H9 (cell line): ENCODE results near the gene CREB5. TPM values are rescaled to one million over a fixed set of nuclear protein-coding genes. Genes with fewer than 3 reads are reported as not detected.

ENCODE experiments used
- DNase-seq: peaks from one replicate; pipeline ENCODE4 v3.0.0-alpha.2; 2017
- H2AFZ ChIP-seq: one replicate; pipeline ENCODE4 v1.6.1; 2013; ENCODE audit warnings: mild to moderate bottlenecking, low read length, control low read depth, moderate library complexity
- H2AK5ac ChIP-seq: 2 replicates; pipeline ENCODE4 v1.6.1; 2013; ENCODE audit warnings: low read length, control low read depth, mixed read lengths; ENCODE audit not compliant: insufficient read length
- H2BK120ac ChIP-seq: one replicate; pipeline ENCODE4 v1.6.1; 2013; ENCODE audit warnings: low read depth, mild to moderate bottlenecking, low read length, control low read depth, inconsistent platforms; ENCODE audit not compliant: poor library complexity, severe bottlenecking
- H2BK12ac ChIP-seq: 2 replicates; pipeline ENCODE4 v1.6.1; 2013; ENCODE audit warnings: low read length, control low read depth, mixed read lengths, low read depth; ENCODE audit not compliant: insufficient read length
- H2BK15ac ChIP-seq: 2 replicates; pipeline ENCODE4 v1.6.1; 2013; ENCODE audit warnings: low read depth, low read length, control low read depth
- H2BK20ac ChIP-seq: one replicate; pipeline ENCODE4 v1.6.1; 2013; ENCODE audit warnings: low read depth, mild to moderate bottlenecking, low read length, control low read depth, inconsistent platforms; ENCODE audit not compliant: poor library complexity, severe bottlenecking
- H2BK5ac ChIP-seq: 2 replicates; pipeline ENCODE4 v1.6.1; 2013; ENCODE audit warnings: low read length, control low read depth, mixed read lengths; ENCODE audit not compliant: insufficient read length
- H3K14ac ChIP-seq: 2 replicates; pipeline ENCODE4 v1.6.1; 2013; ENCODE audit warnings: low read length, control low read depth; ENCODE audit not compliant: insufficient read depth
- H3K18ac ChIP-seq: 2 replicates; pipeline ENCODE4 v1.6.1; 2013; ENCODE audit warnings: low read depth, mild to moderate bottlenecking, mixed read lengths, low read length, control low read depth; ENCODE audit not compliant: insufficient read length
- H3K23ac ChIP-seq: 2 replicates; pipeline ENCODE4 v1.6.1; 2013; ENCODE audit warnings: low read length, control low read depth, mixed read lengths, low read depth; ENCODE audit not compliant: insufficient read length
- H3K23me2 ChIP-seq: 2 replicates; pipeline ENCODE4 v1.6.1; 2013; ENCODE audit warnings: low read depth, mild to moderate bottlenecking, mixed read lengths, low read length, control low read depth; ENCODE audit not compliant: insufficient read length, poor library complexity, severe bottlenecking
- H3K27ac ChIP-seq: 2 replicates; pipeline ENCODE4 v1.5.1; 2013; ENCODE audit warnings: low read length, control low read depth, mixed read lengths, low read depth; ENCODE audit not compliant: insufficient read length
- H3K27me3 ChIP-seq: 2 replicates; pipeline ENCODE4 v1.6.1; 2013; ENCODE audit warnings: low read length, control low read depth, inconsistent platforms; ENCODE audit not compliant: insufficient read depth
- H3K4ac ChIP-seq: 2 replicates; pipeline ENCODE4 v1.6.1; 2013; ENCODE audit warnings: low read depth, mild to moderate bottlenecking, control low read depth, inconsistent platforms, low read length, moderate library complexity
- H3K4me1 ChIP-seq: 2 replicates; pipeline ENCODE4 v1.6.1; 2013; ENCODE audit warnings: low read length, control low read depth, inconsistent platforms; ENCODE audit not compliant: insufficient read depth
- H3K4me2 ChIP-seq: 2 replicates; pipeline ENCODE4 v1.6.1; 2013; ENCODE audit warnings: low read length, control low read depth, mixed read lengths; ENCODE audit not compliant: insufficient read length, insufficient read depth
- H3K56ac ChIP-seq: 2 replicates; pipeline ENCODE4 v1.6.1; 2013; ENCODE audit warnings: low read depth, mild to moderate bottlenecking, mixed read lengths, low read length, control low read depth; ENCODE audit not compliant: insufficient read length
- H3K79me1 ChIP-seq: 2 replicates; pipeline ENCODE4 v1.6.1; 2013; ENCODE audit warnings: low read depth, mild to moderate bottlenecking, moderate library complexity, low read length, control low read depth, inconsistent platforms; ENCODE audit not compliant: insufficient read depth, poor library complexity, severe bottlenecking
- H3K79me2 ChIP-seq: 2 replicates; pipeline ENCODE4 v1.6.1; 2013; ENCODE audit warnings: low read length, control low read depth, inconsistent platforms; ENCODE audit not compliant: insufficient read depth
- H3K9ac ChIP-seq: 2 replicates; pipeline ENCODE4 v1.6.1; 2013; ENCODE audit warnings: low read length, control low read depth, mixed read lengths; ENCODE audit not compliant: insufficient read length; ENCODE audit errors: extremely low read depth
- H3K9me3 ChIP-seq: one replicate; pipeline ENCODE4 v1.6.1; 2013; ENCODE audit warnings: low read depth, low read length, inconsistent platforms; ENCODE audit not compliant: control insufficient read depth
- H3T11ph ChIP-seq: one replicate; pipeline ENCODE4 v1.6.1; 2013; ENCODE audit warnings: mild to moderate bottlenecking, low read length, control low read depth, inconsistent platforms
- H4K20me1 ChIP-seq: one replicate; pipeline ENCODE4 v1.6.1; 2013; ENCODE audit not compliant: control insufficient read depth, insufficient read length, insufficient read depth
- H4K5ac ChIP-seq: 2 replicates; pipeline ENCODE4 v1.6.1; 2013; ENCODE audit warnings: low read depth, mild to moderate bottlenecking, mixed read lengths, low read length, control low read depth; ENCODE audit not compliant: insufficient read length
- H4K8ac ChIP-seq: replicated peaks from 2 replicates; pipeline ENCODE4 v1.6.1; 2013; ENCODE audit warnings: low read length, control low read depth, mixed read lengths, low read depth; ENCODE audit not compliant: insufficient read length
- H4K91ac ChIP-seq: 2 replicates; pipeline ENCODE4 v1.6.1; 2013; ENCODE audit warnings: low read depth, mild to moderate bottlenecking, moderate library complexity, mixed read lengths, low read length, control low read depth; ENCODE audit not compliant: insufficient read length
- H3K27ac Mint-ChIP-seq, 3 experiments: 2 replicates in 2 of 3; 3 replicates in 1 of 3; pipeline ENCODE4 v1.8.0; 2020 to 2021; ENCODE audit warnings: mixed read lengths in 3 of 3, mild to moderate bottlenecking in 1 of 3, moderate library complexity in 1 of 3
- H3K27me3 Mint-ChIP-seq: 2 replicates; pipeline ENCODE4 v1.8.0; 2021; ENCODE audit warnings: low read depth, mild to moderate bottlenecking, moderate library complexity, mixed read lengths
- H3K36me3 Mint-ChIP-seq, 3 experiments: 2 replicates in 2 of 3; 3 replicates in 1 of 3; pipeline ENCODE4 v1.8.0; 2020 to 2021; ENCODE audit warnings: low read depth in 3 of 3, mixed read lengths in 3 of 3; ENCODE audit not compliant: insufficient read depth in 1 of 3
- H3K4me1 Mint-ChIP-seq, 2 experiments: 2 replicates each; pipeline ENCODE4 v1.8.0; 2020; ENCODE audit warnings: mixed read lengths in 2 of 2
- H3K4me3 Mint-ChIP-seq, 2 experiments: 2 replicates in 1 of 2; 3 replicates in 1 of 2; pipeline ENCODE4 v1.8.0; 2020 to 2021; ENCODE audit warnings: mild to moderate bottlenecking in 2 of 2, mixed read lengths in 2 of 2, moderate library complexity in 1 of 2
- H3K9me3 Mint-ChIP-seq, 2 experiments: 2 replicates in 1 of 2; 3 replicates in 1 of 2; pipeline ENCODE4 v1.8.0; 2020; ENCODE audit warnings: mild to moderate bottlenecking in 2 of 2, mixed read lengths in 2 of 2, moderate library complexity in 1 of 2
- CTCF ChIP-seq: fragments of 200-600 bp; sonication (generic); conservative IDR thresholded peaks from 3 replicates; pipeline ENCODE4 v1.8.0; 2021; ENCODE audit warnings: antibody characterized with exemption, mild to moderate bottlenecking
- WGBS: extraction: QIAGEN DNeasy Blood & Tissue Kit; methylation state at CpG from one replicate; pipeline ENCODE4 v1.1.7; 2013; ENCODE audit warnings: missing lambda C conversion rate, low lambda C conversion rate, mixed read lengths; ENCODE audit not compliant: insufficient read length; ENCODE audit errors: extremely low coverage; 5-methylcytosine and 5-hydroxymethylcytosine counted together
- total RNA-seq: library from RNA; stranded (reverse); gene quantifications from 2 replicates; pipeline ENCODE4 v1.2.1, GENCODE V29; 2021

Gene CREB5
- total RNA-seq, 1 experiment from 2014 or later, result 4.0 TPM

- no peak overlapping the region for H4K8ac ChIP-seq
- no peak overlapping the region for H2BK12ac ChIP-seq
- H2BK120ac ChIP-seq, result no peak overlapping the region
- H2AK5ac ChIP-seq, result no peak overlapping the region
- H3K4me1 ChIP-seq, result no peaks in the 10 kb centered on the region
- H3K14ac ChIP-seq, result no peak overlapping the region
- H3K23ac ChIP-seq, result no peak overlapping the region
- H4K5ac ChIP-seq, result no peak overlapping the region
- no peak for DNase-seq
- WGBS, result no CpG with 5 or more reads among the region's 3 CpGs
- H3K4me2 ChIP-seq, result no peak overlapping the region
- no peaks in the 10 kb centered on the region for H3K79me2 ChIP-seq
- no peak overlapping the region for H3K18ac ChIP-seq
- H3T11ph ChIP-seq, result no peak overlapping the region
- no peak for TF ChIP-seq CTCF
- no peak overlapping the region for H3K4ac ChIP-seq
- H3K27me3 ChIP-seq, result no peaks in the 10 kb centered on the region
- Mint-ChIP-seq H3K36me3 (peaks cover 0 to 2% (median 0%) of the 10 kb centered on the region in 3 experiments; a peak in 2 of 7 replicates), H3K27me3 (no peaks in the 10 kb centered on the region), H3K4me3 (no peak overlapping the region), H3K9me3 (no peaks in the 10 kb centered on the region), H3K4me1 (peaks cover 0 to under 1% of the 10 kb centered on the region in 2 experiments; a peak in 1 of 4 replicates), H3K27ac (no peak overlapping the region)
- no peak overlapping the region for H2BK20ac ChIP-seq
- no peak overlapping the region for H2BK15ac ChIP-seq
- no peaks in the 10 kb centered on the region for H3K79me1 ChIP-seq
- H4K20me1 ChIP-seq, result no peaks in the 10 kb centered on the region
- H2BK5ac ChIP-seq, result no peak overlapping the region
- H3K56ac ChIP-seq, result no peak overlapping the region
- H3K27ac ChIP-seq, result no peak overlapping the region
- no peak overlapping the region for H4K91ac ChIP-seq
- H2AFZ ChIP-seq, result no peak overlapping the region
- no peak overlapping the region for H3K9ac ChIP-seq
- H3K9me3 ChIP-seq, result no peaks in the 10 kb centered on the region
- no peaks in the 10 kb centered on the region for H3K23me2 ChIP-seq
Measured at GRCh38 chr7:28717445-28718054, 305.2 kb downstream of the CREB5 start.
